A673 (cell line): ENCODE data around the gene PLVAP.

Experiments
- EZH2 ChIP-seq: fragments of 200-600 bp; sonication (generic); IDR thresholded peaks from 2 replicates; pipeline ENCODE4 v1.6.1; 2017; ENCODE audit warnings: borderline replicate concordance, low read depth, mild to moderate bottlenecking, mixed read lengths, antibody characterized with exemption, low read length; ENCODE audit not compliant: poor library complexity, severe bottlenecking
- TF ChIP-seq, protein P1 (sequence below): fragments of 300-800, 200-600 bp; sonication (generic); conservative IDR thresholded peaks from 2 replicates; pipeline ENCODE4 v1.5.1; 2017; ENCODE audit warnings: low read depth, mild to moderate bottlenecking, antibody characterized with exemption, low read length, moderate library complexity, mixed read lengths

DNA sequence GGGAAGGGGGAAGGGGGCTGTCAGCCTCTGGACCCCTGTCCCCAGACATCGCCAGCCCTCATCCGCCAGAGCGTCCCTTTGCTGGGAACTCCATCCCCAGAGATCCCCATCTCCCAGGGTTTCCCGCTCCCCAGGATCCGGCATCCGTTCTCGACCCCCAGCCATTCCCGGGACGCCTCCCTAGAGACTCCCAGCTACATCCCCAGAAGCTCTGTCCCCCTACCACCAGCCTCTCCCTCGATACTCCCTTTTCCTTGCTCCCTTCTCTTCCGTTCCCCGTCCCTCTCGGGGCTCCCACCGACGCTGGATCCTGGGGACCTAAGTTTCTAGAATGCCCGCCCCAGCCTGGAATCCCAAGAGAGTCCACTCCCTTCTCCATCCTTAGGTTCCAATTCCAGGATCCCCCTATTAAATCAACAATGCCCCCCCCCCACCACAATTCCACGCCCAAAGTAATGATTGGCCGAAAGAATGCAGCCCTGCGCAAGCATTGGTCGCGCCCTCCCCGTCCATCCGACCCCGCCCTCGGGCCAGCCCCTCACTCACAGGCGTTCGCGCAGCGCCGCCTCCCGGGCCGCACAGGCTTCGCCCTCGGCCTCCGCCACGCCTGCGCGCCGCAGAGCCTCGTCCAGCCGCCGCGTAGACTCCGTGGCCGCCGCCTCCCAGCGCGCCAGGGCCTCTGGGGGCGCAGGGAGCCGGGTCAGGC, 13.7 kb upstream of the PLVAP start:
- TF ChIP-seq, protein P1, sequence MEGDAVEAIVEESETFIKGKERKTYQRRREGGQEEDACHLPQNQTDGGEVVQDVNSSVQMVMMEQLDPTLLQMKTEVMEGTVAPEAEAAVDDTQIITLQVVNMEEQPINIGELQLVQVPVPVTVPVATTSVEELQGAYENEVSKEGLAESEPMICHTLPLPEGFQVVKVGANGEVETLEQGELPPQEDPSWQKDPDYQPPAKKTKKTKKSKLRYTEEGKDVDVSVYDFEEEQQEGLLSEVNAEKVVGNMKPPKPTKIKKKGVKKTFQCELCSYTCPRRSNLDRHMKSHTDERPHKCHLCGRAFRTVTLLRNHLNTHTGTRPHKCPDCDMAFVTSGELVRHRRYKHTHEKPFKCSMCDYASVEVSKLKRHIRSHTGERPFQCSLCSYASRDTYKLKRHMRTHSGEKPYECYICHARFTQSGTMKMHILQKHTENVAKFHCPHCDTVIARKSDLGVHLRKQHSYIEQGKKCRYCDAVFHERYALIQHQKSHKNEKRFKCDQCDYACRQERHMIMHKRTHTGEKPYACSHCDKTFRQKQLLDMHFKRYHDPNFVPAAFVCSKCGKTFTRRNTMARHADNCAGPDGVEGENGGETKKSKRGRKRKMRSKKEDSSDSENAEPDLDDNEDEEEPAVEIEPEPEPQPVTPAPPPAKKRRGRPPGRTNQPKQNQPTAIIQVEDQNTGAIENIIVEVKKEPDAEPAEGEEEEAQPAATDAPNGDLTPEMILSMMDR, result peak; percentile 64
- TF ChIP-seq EZH2, result no peak
